C4-2B (cell line): ENCODE data around the gene ILF2.

Experiments
- CTCF ChIP-seq: fragments of 450-650 bp; conservative IDR thresholded peaks from 2 replicates; pipeline ENCODE4 v1.5.1; 2017; ENCODE audit warnings: mild to moderate bottlenecking
- ZFX ChIP-seq: fragments of 450-650 bp; IDR thresholded peaks from 2 replicates; pipeline ENCODE4 v1.6.1; 2017

GRCh38 chr1:153661111-153661708 lies 9.6 kb downstream of the ILF2 start:
- TF ChIP-seq CTCF (no peak), ZFX (no peak)
